SK-N-SH (cell line): ENCODE data around the gene DNAJC21. TPM values are rescaled to one million over a fixed set of nuclear protein-coding genes. Genes with fewer than 3 reads are reported as not detected.

Experiments
- CTCF ChIA-PET: fragments of 300-600, 350-600 bp; formaldehyde crosslinking; extraction: SDS; loops from one replicate; lab custom pipeline; 2021; lab: Yijun Ruan, JAX
- POLR2A ChIA-PET: fragments of 350-600 bp; sonication (Branson Sonifier 250); formaldehyde crosslinking; extraction: SDS; loops from one replicate; lab custom pipeline; 2020; ENCODE audit warnings: antibody characterized with exemption, inconsistent platforms; lab: Yijun Ruan, JAX
- DNase-seq: peaks from one replicate; pipeline ENCODE4 v3.0.0; 2012
- H2AFZ ChIP-seq: fragments of 200-600 bp; sonication (generic); 2 replicates; pipeline ENCODE4 v1.8.1; 2016; ENCODE audit warnings: antibody characterized with exemption, mild to moderate bottlenecking, low read depth
- H3F3A ChIP-seq: fragments of 200-600 bp; sonication (generic); replicated peaks from 2 replicates; pipeline ENCODE3; 2016; ENCODE audit warnings: antibody characterized with exemption, mild to moderate bottlenecking; ENCODE audit not compliant: insufficient read depth
- H3K27ac ChIP-seq, 2 experiments: fragments of 200-500 bp in 1 of 2; fragments of 200-600 bp in 1 of 2; sonication (Bioruptor generic) in 1 of 2; sonication (generic), shearing (Covaris generic) in 1 of 2; 2 replicates each; pipeline versions ENCODE4 v1.5.1 to v1.6.1; 2014 to 2016; ENCODE audit warnings: low read depth in 2 of 2, inconsistent platforms in 1 of 2, low read length in 1 of 2, mild to moderate bottlenecking in 1 of 2, mixed read lengths in 1 of 2
- H3K27me3 ChIP-seq: fragments of 200-600 bp; sonication (generic), shearing (Covaris generic); 2 replicates; pipeline ENCODE4 v1.6.1; 2016; ENCODE audit warnings: mixed run types; ENCODE audit not compliant: insufficient read depth
- H3K36me3 ChIP-seq, 2 experiments: fragments of 200-500 bp in 1 of 2; fragments of 200-600 bp in 1 of 2; sonication (Bioruptor generic) in 1 of 2; sonication (generic) in 1 of 2; replicated peaks in 1 of 2; 2 replicates each; pipeline versions ENCODE3 to v1.5.1; 2014 to 2016; ENCODE audit warnings: low read length in 1 of 2, mild to moderate bottlenecking in 1 of 2; ENCODE audit not compliant: insufficient read depth in 2 of 2, control insufficient read depth in 1 of 2
- H3K4me1 ChIP-seq, 2 experiments: fragments of 200-500 bp in 1 of 2; fragments of 200-600 bp in 1 of 2; sonication (Bioruptor generic) in 1 of 2; sonication (generic), shearing (Covaris generic) in 1 of 2; 2 replicates each; pipeline versions ENCODE4 v1.5.1 to v1.6.1; 2014 to 2016; ENCODE audit warnings: low read depth in 1 of 2, low read length in 1 of 2, mixed run types in 1 of 2; ENCODE audit not compliant: insufficient read depth in 2 of 2, control insufficient read depth in 1 of 2
- H3K4me2 ChIP-seq: fragments of 200-600 bp; sonication (generic), shearing (Covaris generic); 2 replicates; pipeline ENCODE4 v1.6.1; 2017; ENCODE audit warnings: mixed run types
- H3K4me3 ChIP-seq, 2 experiments: fragments of 200-500 bp in 1 of 2; fragments of 200-600 bp in 1 of 2; sonication (Bioruptor generic) in 1 of 2; sonication (generic), shearing (Covaris generic) in 1 of 2; 2 replicates each; pipeline versions ENCODE4 v1.5.1 to v1.8.1; 2014 to 2016; ENCODE audit warnings: low read depth in 2 of 2, inconsistent platforms in 1 of 2, low read length in 1 of 2, mild to moderate bottlenecking in 1 of 2, mixed read lengths in 1 of 2, moderate library complexity in 1 of 2
- H3K79me2 ChIP-seq: fragments of 200-600 bp; sonication (generic); 2 replicates; pipeline ENCODE4 v1.8.1; 2017; ENCODE audit warnings: mild to moderate bottlenecking; ENCODE audit not compliant: insufficient read depth
- H3K9ac ChIP-seq: fragments of 200-600 bp; sonication (generic); 2 replicates; pipeline ENCODE4 v1.6.1; 2017; ENCODE audit warnings: mixed run types
- H3K9me2 ChIP-seq: fragments of 200-600 bp; sonication (generic); 2 replicates; pipeline ENCODE4 v1.6.1; 2017; ENCODE audit warnings: mixed run types
- H3K9me3 ChIP-seq: fragments of 200-600 bp; sonication (generic); 2 replicates; pipeline ENCODE4 v1.6.1; 2017; ENCODE audit warnings: mixed run types, mild to moderate bottlenecking, moderate library complexity
- H4K20me1 ChIP-seq: fragments of 200-600 bp; sonication (generic); 2 replicates; pipeline ENCODE4 v1.6.1; 2017; ENCODE audit warnings: mild to moderate bottlenecking, mixed run types; ENCODE audit not compliant: insufficient read depth
- CHD2 ChIP-seq: fragments of 150-350 bp; IDR thresholded peaks from 2 replicates; pipeline ENCODE4 v1.6.1; 2018; ENCODE audit warnings: low read length; ENCODE audit not compliant: partially characterized antibody
- EP300 ChIP-seq, 2 experiments: IDR thresholded peaks; 2 replicates each; pipeline versions ENCODE4 v1.4.0 to v1.6.1; 2012; ENCODE audit warnings: borderline replicate concordance in 1 of 2, low read depth in 1 of 2, low read length in 1 of 2
- EZH2phosphoT487 ChIP-seq: fragments of 200-600 bp; sonication (generic); IDR thresholded peaks from 2 replicates; pipeline ENCODE4 v1.6.1; 2017; ENCODE audit warnings: low read depth, mixed run types, mild to moderate bottlenecking, antibody characterized with exemption, moderate library complexity, borderline replicate concordance
- FOSL2 ChIP-seq: IDR thresholded peaks from 2 replicates; pipeline ENCODE4 v1.4.0; 2012; ENCODE audit warnings: low read depth, mild to moderate bottlenecking, moderate library complexity, borderline replicate concordance
- FOXM1 ChIP-seq: IDR thresholded peaks from 2 replicates; pipeline ENCODE4 v1.4.0; 2012; ENCODE audit warnings: low read depth, mild to moderate bottlenecking
- JUND ChIP-seq: IDR thresholded peaks from 2 replicates; pipeline ENCODE4 v1.4.0; 2012
- NRF1 ChIP-seq: IDR thresholded peaks from 2 replicates; pipeline ENCODE4 v1.6.1; 2012; ENCODE audit warnings: low read depth, mild to moderate bottlenecking, low read length
- PBX3 ChIP-seq: IDR thresholded peaks from 2 replicates; pipeline ENCODE4; 2012
- POLR2AphosphoS5 ChIP-seq: IDR thresholded peaks from 2 replicates; pipeline ENCODE4 v1.6.1; 2012; ENCODE audit warnings: low read depth, low read length
- RCOR1 ChIP-seq: fragments of 150-350 bp; IDR thresholded peaks from 2 replicates; pipeline ENCODE4 v1.6.1; 2017; ENCODE audit warnings: antibody characterized with exemption, low read length
- REST ChIP-seq: IDR thresholded peaks from 2 replicates; pipeline ENCODE4 v1.6.1; 2012; ENCODE audit warnings: mild to moderate bottlenecking, low read depth, low read length, moderate library complexity
- RXRA ChIP-seq: IDR thresholded peaks from 2 replicates; pipeline ENCODE4 v1.4.0; 2012; ENCODE audit warnings: low read depth, mild to moderate bottlenecking, borderline replicate concordance
- SMC3 ChIP-seq: IDR thresholded peaks from 2 replicates; pipeline ENCODE4 v1.6.1; 2012; ENCODE audit warnings: low read depth, low read length, improper control_type of control experiment
- TAF1 ChIP-seq: IDR thresholded peaks from 2 replicates; pipeline ENCODE4 v1.6.1; 2012; ENCODE audit warnings: low read depth, mild to moderate bottlenecking, low read length, moderate library complexity, borderline replicate concordance
- TEAD4 ChIP-seq: IDR thresholded peaks from 2 replicates; pipeline ENCODE4 v1.4.0; 2012; ENCODE audit warnings: mild to moderate bottlenecking, borderline replicate concordance; ENCODE audit not compliant: insufficient read depth
- YY1 ChIP-seq: IDR thresholded peaks from 2 replicates; pipeline ENCODE4 v1.4.0; 2012; ENCODE audit warnings: low read depth, mild to moderate bottlenecking
- WGBS: methylation state at CpG from one replicate; pipeline ENCODE4 v1.1.6; 2017; ENCODE audit warnings: low lambda C conversion rate; 5-methylcytosine and 5-hydroxymethylcytosine counted together
- polyA plus RNA-seq, 3 experiments: library from polyadenylated mRNA; depleted of rRNA; stranded (reverse); fragments of >200 nt; gene quantifications; 2 replicates each; pipeline ENCODE4 v1.2.3, GENCODE V29; 2012
- TF ChIP-seq, protein P1 (sequence below): IDR thresholded peaks from 2 replicates; pipeline ENCODE4 v1.4.0; 2012; ENCODE audit warnings: low read depth, borderline replicate concordance

Gene DNAJC21
- polyA plus RNA-seq, 1 of the 3 experiments (the other 2 are of a cell fraction), result 8.8 TPM

GRCh38 chr5:34881246-34881645 lies 48.1 kb upstream of the DNAJC21 start (continued):
- no peak for TF ChIP-seq SMC3
- TF ChIP-seq, protein P1, sequence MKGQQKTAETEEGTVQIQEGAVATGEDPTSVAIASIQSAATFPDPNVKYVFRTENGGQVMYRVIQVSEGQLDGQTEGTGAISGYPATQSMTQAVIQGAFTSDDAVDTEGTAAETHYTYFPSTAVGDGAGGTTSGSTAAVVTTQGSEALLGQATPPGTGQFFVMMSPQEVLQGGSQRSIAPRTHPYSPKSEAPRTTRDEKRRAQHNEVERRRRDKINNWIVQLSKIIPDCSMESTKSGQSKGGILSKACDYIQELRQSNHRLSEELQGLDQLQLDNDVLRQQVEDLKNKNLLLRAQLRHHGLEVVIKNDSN, result no peak
- no peak for TF ChIP-seq TEAD4
- no peak for TF ChIP-seq YY1
- no peak for TF ChIP-seq PBX3
- TF ChIP-seq FOXM1, result no peak
- no peak for TF ChIP-seq EP300 (IDR thresholded peaks at IDR 0.05; ENCODE audit: borderline replicate concordance in 1 of 2, low read depth in 1 of 2, low read length in 1 of 2)
- TF ChIP-seq CHD2, result no peak
- no peak for TF ChIP-seq EZH2phosphoT487

DNA sequence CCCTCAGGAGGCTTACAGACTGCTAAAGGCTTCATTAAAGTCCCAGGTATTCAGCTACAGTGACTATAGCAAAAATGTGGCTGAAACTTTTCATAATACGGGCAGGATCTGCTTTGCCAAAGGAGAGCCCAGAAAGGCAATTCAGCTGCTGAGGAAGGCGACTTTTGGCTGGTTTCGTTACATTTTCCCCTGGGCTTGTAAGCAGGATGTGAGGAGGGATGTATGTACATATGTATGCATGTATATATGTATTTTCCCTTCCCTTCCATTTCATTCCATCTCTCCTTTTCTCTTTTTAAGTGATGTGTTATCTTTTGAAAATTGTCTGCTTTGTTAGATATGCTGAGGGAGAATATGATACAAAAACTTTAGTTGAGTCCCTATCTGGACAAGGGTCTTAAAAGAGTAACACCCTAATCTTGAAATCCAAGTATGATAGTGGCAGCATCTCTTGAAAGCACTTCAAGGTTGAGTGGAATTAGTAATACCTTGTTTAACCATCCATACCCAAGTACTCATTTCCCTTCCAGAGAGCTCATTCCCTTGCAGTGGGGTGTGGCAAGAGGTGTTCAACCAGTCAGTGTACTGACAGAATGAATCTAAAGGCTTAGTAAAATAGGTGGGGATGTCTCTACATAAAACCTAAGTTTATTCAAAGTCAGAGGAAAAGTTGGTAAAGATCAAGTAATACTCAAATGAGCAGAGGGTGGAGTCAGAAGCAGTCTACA lies 42.8 kb upstream of the DNAJC21 start:
- H2AFZ ChIP-seq, result no peak overlapping the region
- no peaks in the 10 kb centered on the region for H3K79me2 ChIP-seq
- H3K4me3 ChIP-seq, result no peak overlapping the region
- H3K27ac ChIP-seq, result no peak overlapping the region
- H4K20me1 ChIP-seq, result no peaks in the 10 kb centered on the region
- H3K4me1 ChIP-seq, result peaks cover 0 to 2% of the 10 kb centered on the region in 2 experiments; a peak in 2 of 4 replicates
- H3K9me2 ChIP-seq, result no peaks in the 10 kb centered on the region
- 66% methylated on average over 3 of the region's 3 CpGs for WGBS
- H3K27me3 ChIP-seq, result no peaks in the 10 kb centered on the region
- TF ChIP-seq CHD2 (no peak), JUND (no peak), FOXM1 (no peak), TAF1 (no peak), EP300 (IDR thresholded peaks at IDR 0.05; ENCODE audit: borderline replicate concordance in 1 of 2, low read depth in 1 of 2, low read length in 1 of 2) (no peak), RCOR1 (no peak), NRF1 (no peak), YY1 (no peak), RXRA (no peak), POLR2AphosphoS5 (no peak), FOSL2 (no peak), EZH2phosphoT487 (no peak), REST (no peak)
- no peaks in the 10 kb centered on the region for H3K9me3 ChIP-seq
- no peaks in the 10 kb centered on the region for H3K36me3 ChIP-seq
- CTCF ChIA-PET, result interaction anchor here (0.6 to 3.1 kb wide), 4 partner anchors 12 to 363 kb away, joined by 3 to 18 read pairs (median 4); no protein-coding TSS in a partner anchor
- no peak for DNase-seq
- no peak overlapping the region for H3K4me2 ChIP-seq
- POLR2A ChIA-PET, result no interaction called here
- peaks cover under 1% of the 10 kb centered on the region for H3F3A ChIP-seq
- no peak overlapping the region for H3K9ac ChIP-seq
